Aorta (tissue), 5 donors: ENCODE data around the gene MPST. TPM values are rescaled to one million over a fixed set of nuclear protein-coding genes. Genes with fewer than 3 reads are reported as not detected.
"Not testable (repeated sequence)": the region's sequence is repeated elsewhere in the genome, so short reads cannot be mapped to it uniquely, and the experiment has no call there.

ENCODE experiments used
- ATAC-seq: fragments of 200-7000 bp; cut with Tn5 transposase; one replicate; pipeline ENCODE4 v1.9.1; 2022; ENCODE audit warnings: moderate library complexity; ENCODE audit not compliant: low FRiP score
- DNase-seq, 2 donors: peaks; one replicate each; pipeline ENCODE4 v3.0.0-alpha.2; 2020
- H3K27ac ChIP-seq, 2 donors: one replicate each; pipeline ENCODE4 v1.5.1; 2013; ENCODE audit warnings: low read length in 2 of 2, mild to moderate bottlenecking in 2 of 2, moderate library complexity in 2 of 2, control low read depth in 1 of 2, inconsistent platforms in 1 of 2, low read depth in 1 of 2
- H3K27me3 ChIP-seq, 2 donors: one replicate each; pipeline ENCODE4 v1.6.1; 2013; ENCODE audit warnings: control low read depth in 1 of 2, low read length in 1 of 2, mild to moderate bottlenecking in 1 of 2, moderate library complexity in 1 of 2; ENCODE audit not compliant: insufficient read depth in 2 of 2, control insufficient read depth in 1 of 2
- H3K36me3 ChIP-seq, 2 donors: one replicate each; pipeline ENCODE4 v1.6.1; 2013; ENCODE audit warnings: control low read depth in 1 of 2, low read length in 1 of 2, mild to moderate bottlenecking in 1 of 2; ENCODE audit not compliant: insufficient read depth in 2 of 2, control insufficient read depth in 1 of 2
- H3K4me1 ChIP-seq, 2 donors: one replicate each; pipeline ENCODE4 v1.6.1; 2013; ENCODE audit warnings: low read length in 2 of 2, control low read depth in 1 of 2, mild to moderate bottlenecking in 1 of 2, moderate library complexity in 1 of 2; ENCODE audit not compliant: insufficient read depth in 2 of 2, control insufficient read depth in 1 of 2
- H3K4me3 ChIP-seq, 2 donors: one replicate each; pipeline ENCODE4 v1.5.1; 2013; ENCODE audit warnings: low read length in 2 of 2, control low read depth in 1 of 2, mild to moderate bottlenecking in 1 of 2
- H3K9me3 ChIP-seq: one replicate; pipeline ENCODE4 v1.6.1; 2013; ENCODE audit warnings: mild to moderate bottlenecking, low read length; ENCODE audit not compliant: control insufficient read depth
- WGBS, 2 donors: extraction: QIAGEN DNeasy Blood & Tissue Kit; methylation state at CpG; one replicate each; pipeline ENCODE4 v1.1.7; 2013; 5-methylcytosine and 5-hydroxymethylcytosine counted together
- intact Hi-C, 2 donors: fragments of 100-400 bp; cut with DNase I; formaldehyde crosslinking; loops; one replicate each; pipeline versions ENCODE4 v1.14.2 to v1.15.0; 2022
- polyA plus RNA-seq, 2 donors: library from polyadenylated mRNA; stranded (reverse); fragments of 200-250 nt; gene quantifications; one replicate each; pipeline ENCODE4 v1.2.3, GENCODE V29; 2013
- total RNA-seq, 2 donors: library from RNA; stranded (reverse); fragmentation: NEBNext Ultra II Directional; extraction: Animal tissue kit (Norgen Biotek cat#: 25700); gene quantifications; one replicate each; pipeline ENCODE4 v1.2.1, GENCODE V29; 2021
- donor health status: healthy with polysubstance abuse.
- donor health status: Bipolar disorder and iron deficiency.
- donor health status: DM: no; HTN: no; CAD: no.
- donor health status: DM: no; HTN: no; CAD: no.
- donor health status: DM: yes; HTN: yes; CAD: no.

Gene MPST
- total and polyA plus RNA-seq, 4 donors = 30.8 to 102 (median 46.8) TPM

- intact Hi-C loops = no loop called here
- peaks cover 9% of the 10 kb centered on the region for H3K9me3 ChIP-seq
- ATAC-seq = no peak
- no peaks in the 10 kb centered on the region for H3K4me1 ChIP-seq
- H3K27ac ChIP-seq = no peak overlapping the region
- 50 to 53% methylated on average over 5 of the region's 5 CpGs for WGBS, 2 donors
- no peaks in the 10 kb centered on the region for H3K36me3 ChIP-seq
- DNase-seq = no peak
- H3K27me3 ChIP-seq = peaks cover 0 to 2% of the 10 kb centered on the region in 2 donors
- H3K4me3 ChIP-seq = no peak overlapping the region
Measured at GRCh38 chr22:36982136-36982535, 37.4 kb upstream of the MPST start.

DNA sequence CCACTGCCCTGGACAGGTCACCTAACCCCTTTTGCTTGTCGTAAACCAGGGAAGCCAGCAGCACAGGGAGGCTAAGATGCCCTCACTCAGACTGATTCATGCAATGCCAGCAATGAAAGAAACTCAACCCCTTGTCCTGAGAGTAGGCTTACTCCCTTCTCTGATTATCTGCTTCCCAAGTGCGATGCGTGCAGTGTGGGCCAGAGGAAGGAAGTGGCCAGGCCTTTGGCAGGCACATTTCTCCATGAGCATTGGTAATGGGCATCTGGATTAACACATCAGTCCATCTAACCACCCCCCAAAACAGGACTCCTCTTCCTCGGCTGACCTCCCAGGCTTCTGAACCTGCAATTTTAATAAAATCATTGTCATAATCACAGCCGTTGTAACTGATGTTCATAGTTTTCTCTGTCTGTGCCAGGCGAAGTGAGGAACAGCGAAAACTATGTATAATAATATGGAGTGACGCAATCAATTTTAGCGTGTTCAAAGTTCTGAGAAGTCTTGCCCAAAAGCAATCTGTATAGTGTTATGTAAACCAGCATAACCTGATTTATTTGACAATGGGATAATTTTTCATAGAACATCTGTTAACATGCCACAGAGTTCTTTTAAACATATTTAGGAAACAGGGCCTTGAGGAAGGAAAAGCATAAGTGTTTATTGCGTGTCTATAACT lies 34.2 kb upstream of the MPST start:
- intact Hi-C loops = no loop called here
- no peak for DNase-seq

GRCh38 chr22:36986242-36986821 lies 33.2 kb upstream of the MPST start:
- WGBS, 2 donors = 49 to 54% methylated on average over 8 of the region's 8 CpGs
- Histone ChIP-seq H3K36me3 (no peaks in the 10 kb centered on the region), H3K4me3 (no peak overlapping the region), H3K27me3 (peaks cover 0 to 2% of the 10 kb centered on the region in 2 donors), H3K4me1 (no peaks in the 10 kb centered on the region), H3K27ac (no peak overlapping the region), H3K9me3 (peaks cover 9% of the 10 kb centered on the region)
- ATAC-seq = no peak
- DNase-seq = no peak
- intact Hi-C loops = no loop called here

More for the DNA sequence above, 34.2 kb upstream of the MPST start:
- H3K27ac ChIP-seq = no peak overlapping the region
- peaks cover 0 to 2% of the 10 kb centered on the region in 2 donors for H3K27me3 ChIP-seq
- H3K4me3 ChIP-seq = no peak overlapping the region
- 80 to 83% methylated on average over 10 of the region's 10 CpGs for WGBS, 2 donors
- ATAC-seq = no peak
- H3K4me1 ChIP-seq = no peaks in the 10 kb centered on the region
- H3K36me3 ChIP-seq = no peaks in the 10 kb centered on the region
- H3K9me3 ChIP-seq = peaks cover 9% of the 10 kb centered on the region

- Histone ChIP-seq H3K36me3 (no peaks in the 10 kb centered on the region), H3K4me3 (no peak overlapping the region), H3K4me1 (no peaks in the 10 kb centered on the region), H3K27ac (no peak overlapping the region), H3K9me3 (peaks cover 9% of the 10 kb centered on the region), H3K27me3 (no peaks in the 10 kb centered on the region)
- WGBS, 2 donors = 66 to 72% methylated on average over 12 of the region's 12 CpGs
- DNase-seq (no peak), ATAC-seq (no peak)
- intact Hi-C loops = no loop called here
Measured at GRCh38 chr22:36988075-36988832, 31.3 kb upstream of the MPST start.

- H3K27ac ChIP-seq, H3K9me3 ChIP-seq, H3K36me3 ChIP-seq, H3K27me3 ChIP-seq, H3K4me1 ChIP-seq, H3K4me3 ChIP-seq, DNase-seq, intact Hi-C loops, ATAC-seq: not testable (repeated sequence)
- 87 to 95% methylated on average over 4 of the region's 4 CpGs for WGBS, 2 donors
Measured at GRCh38 chr22:36989012-36989411, 30.5 kb upstream of the MPST start.

- DNase-seq (no peak), ATAC-seq (no peak)
- Histone ChIP-seq H3K9me3 (peaks cover 7% of the 10 kb centered on the region), H3K4me1 (no peaks in the 10 kb centered on the region), H3K36me3 (no peaks in the 10 kb centered on the region), H3K27me3 (no peaks in the 10 kb centered on the region), H3K27ac (no peak overlapping the region), H3K4me3 (no peak overlapping the region)
- WGBS, 2 donors = 68 to 71% methylated on average over 6 of the region's 6 CpGs
- intact Hi-C loops = no loop called here
Measured at GRCh38 chr22:36990457-36990856, 29.1 kb upstream of the MPST start.

DNA sequence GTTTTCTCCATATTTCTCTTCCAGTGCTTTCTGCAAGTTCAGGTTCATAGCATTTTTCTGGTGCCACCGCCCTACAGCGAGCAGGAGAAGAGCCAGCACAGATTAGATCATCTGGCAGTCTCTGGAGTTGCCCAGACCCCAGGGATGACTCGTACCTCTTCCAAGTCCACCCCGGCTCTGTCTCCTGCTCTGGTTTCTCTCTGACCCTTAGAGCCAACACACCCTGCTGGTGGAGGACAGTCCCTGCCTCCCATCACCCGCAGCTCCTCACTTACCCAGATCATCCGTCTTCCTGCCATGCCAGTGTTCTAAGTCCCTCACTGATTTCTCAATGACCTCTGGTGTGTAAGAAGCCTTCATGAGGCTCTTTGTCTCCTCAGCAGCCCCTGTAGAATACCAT lies 28.3 kb upstream of the MPST start:
- DNase-seq = no peak
- Histone ChIP-seq H3K27ac (no peak overlapping the region), H3K36me3 (no peaks in the 10 kb centered on the region), H3K4me1 (no peaks in the 10 kb centered on the region), H3K4me3 (no peak overlapping the region), H3K9me3 (peaks cover under 1% of the 10 kb centered on the region), H3K27me3 (no peaks in the 10 kb centered on the region)
- ATAC-seq = no peak
- 55 to 57% methylated on average over 6 of the region's 6 CpGs for WGBS, 2 donors
- intact Hi-C loops = no loop called here

- H3K27ac ChIP-seq = no peak overlapping the region
- intact Hi-C loops = no loop called here
- no peak for DNase-seq
- no peaks in the 10 kb centered on the region for H3K9me3 ChIP-seq
- no peaks in the 10 kb centered on the region for H3K27me3 ChIP-seq
- ATAC-seq = no peak
- no peaks in the 10 kb centered on the region for H3K4me1 ChIP-seq
- WGBS, 2 donors = 49 to 75% methylated on average over 2 of the region's 2 CpGs
- no peaks in the 10 kb centered on the region for H3K36me3 ChIP-seq
- H3K4me3 ChIP-seq = no peak overlapping the region
Measured at GRCh38 chr22:36997746-36998145, 21.8 kb upstream of the MPST start.
